Astrocyte of the spinal cord (primary cell): ENCODE measurements around the gene BAHCC1.
A peak's percentile ranks its signal among the peaks of the same experiment; 100 is the strongest.

Experiments
- DNase-seq: peaks from one replicate; pipeline ENCODE4 v3.0.0; 2011; ENCODE audit warnings: low read depth, low spot score
- H3K4me3 ChIP-seq: 2 replicates; pipeline ENCODE4 v1.5.1; 2011; ENCODE audit warnings: low read depth, mild to moderate bottlenecking, low read length, moderate library complexity
- in situ Hi-C: cut with HindIII; loops from 2 replicates; pipeline ENCODE4 v1.10.0; 2017; ENCODE audit warnings: low sequenced_read_pairs
- TF ChIP-seq, protein P1 (sequence below): IDR thresholded peaks from 2 replicates; pipeline ENCODE4 v1.5.1; 2012; ENCODE audit warnings: low read depth, mild to moderate bottlenecking, low read length, inconsistent platforms

Gene BAHCC1

DNA sequence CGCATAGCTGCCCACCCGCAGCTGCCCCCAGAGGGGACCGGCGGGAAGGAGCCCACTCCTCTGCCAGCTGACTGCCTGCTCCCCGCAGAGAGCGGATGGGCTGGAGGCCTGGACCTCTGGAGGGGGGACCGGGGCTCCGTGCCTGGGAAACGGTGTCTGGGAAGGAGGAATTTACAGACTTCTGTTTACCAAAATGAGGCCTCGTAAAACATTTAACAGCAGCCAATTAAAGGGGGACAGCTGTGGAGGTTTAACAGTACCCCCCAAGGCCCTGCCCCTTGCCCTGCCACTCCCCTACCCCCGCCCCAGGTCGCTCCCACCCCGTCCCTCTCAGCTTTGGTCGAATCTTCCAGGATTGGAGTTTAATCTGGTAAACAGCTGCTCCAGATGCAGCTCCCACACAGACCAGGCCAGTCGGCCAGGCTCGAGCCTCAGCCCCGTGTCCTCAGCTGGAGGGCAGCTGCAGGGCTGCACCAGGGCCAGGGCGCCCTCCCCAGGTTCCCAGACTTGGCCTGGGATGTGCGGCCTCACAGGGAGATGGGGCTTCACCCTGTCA, 41.1 kb downstream of the BAHCC1 start:
- in situ Hi-C loops, result no loop called here
- DNase-seq, result no peak
- TF ChIP-seq, protein P1, sequence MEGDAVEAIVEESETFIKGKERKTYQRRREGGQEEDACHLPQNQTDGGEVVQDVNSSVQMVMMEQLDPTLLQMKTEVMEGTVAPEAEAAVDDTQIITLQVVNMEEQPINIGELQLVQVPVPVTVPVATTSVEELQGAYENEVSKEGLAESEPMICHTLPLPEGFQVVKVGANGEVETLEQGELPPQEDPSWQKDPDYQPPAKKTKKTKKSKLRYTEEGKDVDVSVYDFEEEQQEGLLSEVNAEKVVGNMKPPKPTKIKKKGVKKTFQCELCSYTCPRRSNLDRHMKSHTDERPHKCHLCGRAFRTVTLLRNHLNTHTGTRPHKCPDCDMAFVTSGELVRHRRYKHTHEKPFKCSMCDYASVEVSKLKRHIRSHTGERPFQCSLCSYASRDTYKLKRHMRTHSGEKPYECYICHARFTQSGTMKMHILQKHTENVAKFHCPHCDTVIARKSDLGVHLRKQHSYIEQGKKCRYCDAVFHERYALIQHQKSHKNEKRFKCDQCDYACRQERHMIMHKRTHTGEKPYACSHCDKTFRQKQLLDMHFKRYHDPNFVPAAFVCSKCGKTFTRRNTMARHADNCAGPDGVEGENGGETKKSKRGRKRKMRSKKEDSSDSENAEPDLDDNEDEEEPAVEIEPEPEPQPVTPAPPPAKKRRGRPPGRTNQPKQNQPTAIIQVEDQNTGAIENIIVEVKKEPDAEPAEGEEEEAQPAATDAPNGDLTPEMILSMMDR, result no peak
- H3K4me3 ChIP-seq, result no peak overlapping the region

DNA sequence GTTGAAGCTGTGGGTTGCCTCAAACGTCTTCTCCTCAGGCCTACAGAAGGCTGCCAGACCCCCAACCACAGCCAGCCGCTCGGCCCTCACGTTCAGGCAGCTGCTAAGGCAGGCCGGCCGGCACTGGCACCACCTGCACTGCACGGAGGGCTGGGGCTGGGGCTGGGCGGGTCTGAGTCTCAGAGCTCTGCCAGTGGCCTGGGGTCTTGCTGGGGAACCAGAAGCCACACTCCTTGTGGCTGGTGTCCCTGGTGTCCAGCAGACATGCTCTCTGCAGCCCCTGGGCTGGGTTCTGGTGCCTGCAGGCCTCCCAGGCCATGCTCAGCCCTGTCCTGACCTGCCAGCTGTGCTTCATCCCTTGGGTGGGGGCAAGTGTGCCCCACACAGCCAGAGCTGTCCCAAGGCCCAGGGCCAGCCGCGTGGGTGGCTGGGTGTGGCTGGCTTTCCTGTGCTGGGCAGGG, 42.0 kb downstream of the BAHCC1 start:
- TF ChIP-seq, protein P1, result no peak
- in situ Hi-C loops, result no loop called here
- H3K4me3 ChIP-seq, result no peak overlapping the region
- no peak for DNase-seq

DNA sequence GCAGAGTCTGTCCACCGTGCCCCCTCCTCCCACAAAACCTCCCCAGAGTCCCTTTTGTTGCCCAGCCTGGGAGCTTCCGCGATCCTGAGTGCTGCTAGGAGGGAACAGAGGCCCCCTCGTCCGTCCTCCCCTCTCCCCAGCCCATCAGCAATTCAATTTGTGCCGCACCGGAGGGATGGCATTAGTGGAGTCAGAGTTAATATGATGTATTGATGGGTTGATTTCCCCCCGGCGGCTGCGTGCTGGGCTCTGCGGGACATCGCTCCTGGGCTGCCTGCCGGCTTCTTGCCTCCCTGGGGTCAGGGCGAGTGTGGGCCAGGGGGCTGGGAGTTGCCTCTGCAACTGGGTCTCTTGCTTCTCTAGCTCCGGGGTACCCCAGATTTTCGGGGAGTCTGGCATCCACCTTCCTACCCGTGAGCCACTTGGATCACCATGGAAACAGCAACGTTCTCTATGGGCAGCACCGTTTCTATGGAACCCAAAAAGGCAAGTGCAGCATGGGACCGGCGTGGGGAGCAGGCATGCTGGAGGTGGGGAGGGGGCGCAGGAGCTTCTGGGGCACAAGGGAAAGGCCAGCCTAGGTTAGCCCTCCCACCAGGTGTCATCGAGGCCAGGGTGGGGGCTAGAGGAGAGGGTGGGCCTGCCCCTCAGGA, 42.9 kb downstream of the BAHCC1 start:
- DNase-seq, result no peak
- in situ Hi-C loops, result no loop called here
- no peak overlapping the region for H3K4me3 ChIP-seq
- TF ChIP-seq, protein P1, result no peak

DNA sequence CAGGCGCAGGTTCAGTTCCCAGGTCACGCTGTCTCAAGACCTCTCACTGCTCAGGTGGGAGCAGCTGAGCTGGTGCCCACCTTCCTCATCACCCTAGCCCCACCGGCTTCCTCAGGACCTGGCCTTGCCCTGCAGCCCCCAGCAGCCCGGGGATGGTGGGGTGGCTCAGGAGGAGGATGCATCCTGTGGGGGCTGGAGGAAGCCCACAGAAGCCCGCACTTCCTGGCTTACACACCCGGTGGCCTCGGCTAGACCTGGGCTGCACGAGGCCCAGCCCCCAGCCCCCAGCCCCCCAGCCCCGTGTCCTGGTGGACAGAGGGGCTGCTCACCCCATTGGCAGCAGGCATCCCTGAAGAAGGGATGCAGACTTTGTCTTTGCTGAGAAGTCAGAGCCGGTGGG, 43.4 kb downstream of the BAHCC1 start:
- in situ Hi-C loops, result no loop called here
- TF ChIP-seq, protein P1, result no peak
- no peak for DNase-seq
- H3K4me3 ChIP-seq, result no peak overlapping the region

DNA sequence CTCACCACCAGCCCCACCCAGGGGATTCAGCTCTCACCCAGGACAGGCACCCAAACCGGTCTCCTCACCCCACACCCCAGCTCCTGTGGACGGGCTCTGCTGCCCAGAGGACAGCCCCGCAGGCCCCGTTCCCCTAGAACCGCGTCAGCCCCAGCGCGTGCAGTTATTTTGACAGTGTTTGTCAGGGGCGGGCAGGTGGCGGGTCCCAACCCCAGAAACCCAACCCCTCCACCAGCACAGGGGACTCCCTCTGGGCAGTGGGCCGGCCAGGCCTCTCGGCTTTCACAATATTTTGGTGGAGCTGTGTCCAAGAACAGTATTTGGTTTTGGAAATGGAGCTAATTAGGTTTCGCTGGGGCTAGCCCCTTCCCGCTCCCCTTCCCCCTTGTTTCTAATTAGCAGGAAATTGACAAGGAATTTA, 44.8 kb downstream of the BAHCC1 start:
- TF ChIP-seq, protein P1, result no peak
- in situ Hi-C loops, result no loop called here
- DNase-seq, result no peak
- no peak overlapping the region for H3K4me3 ChIP-seq

DNA sequence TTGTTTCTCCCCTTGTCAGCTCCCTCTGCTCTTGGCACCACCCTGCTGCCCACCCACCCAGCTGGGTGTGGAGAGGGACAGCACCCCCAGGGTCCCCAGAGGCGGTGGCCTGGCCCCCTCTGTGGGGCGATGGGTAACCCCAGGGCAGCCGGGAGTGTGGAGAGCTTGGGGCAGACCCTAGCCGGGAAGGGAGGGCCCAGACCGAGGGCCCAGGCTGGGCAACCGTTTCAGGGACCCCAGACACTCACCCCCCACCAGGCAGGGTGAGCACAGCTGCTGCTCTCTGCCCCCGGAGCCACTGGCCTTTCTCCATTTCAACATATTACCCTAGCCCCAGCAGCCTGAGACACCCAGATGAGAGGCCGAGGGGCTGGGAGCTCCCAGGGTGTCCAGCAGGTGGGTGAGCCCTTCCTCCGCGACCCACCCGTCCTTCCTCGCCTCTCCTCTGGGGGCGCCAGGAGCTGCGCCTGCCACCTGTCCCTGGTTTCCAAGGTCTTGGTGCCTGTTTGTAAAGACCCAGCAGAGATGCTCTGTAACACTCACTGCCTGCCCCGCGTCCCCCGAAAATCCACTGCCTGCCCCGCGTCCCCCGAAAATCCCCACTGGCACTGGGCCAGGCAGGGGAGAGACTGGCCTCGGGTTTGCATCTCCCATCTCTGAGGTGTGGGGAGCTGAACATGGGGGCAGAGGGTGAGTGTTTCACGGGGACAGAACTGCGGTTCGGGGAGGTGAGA, 45.4 kb downstream of the BAHCC1 start:
- DNase-seq, result no peak
- in situ Hi-C loops, result no loop called here
- TF ChIP-seq, protein P1, result peak; percentile 58
- H3K4me3 ChIP-seq, result no peak overlapping the region
